T follicular helper cell (primary cell): Measurements from ENCODE around the gene PIAS2.
"Not testable (repeated sequence)": the region's sequence is repeated elsewhere in the genome, so short reads cannot be mapped to it uniquely, and the experiment has no call there.

ENCODE experiments used
- DNase-seq: peaks from one replicate; pipeline ENCODE4 v3.0.0-alpha.2; 2020; ENCODE audit warnings: low read depth
- total RNA-seq, 2 experiments: gene quantifications; one replicate each; lab custom pipeline; 2026; lab: John Stamatoyannopoulos, UW

PIAS2 gene
- 28.4 to 38.2 reads per million in 2 experiments for total RNA-seq

- DNase-seq = peak; percentile 57
Measured at GRCh38 chr18:46917108-46917802, at the start of gene PIAS2, which contains the start of gene KATNAL2. Gene PIAS2, minus strand, starts transcription at chr18:46917507. Its CDS starts 162 bp downstream, at chr18:46917345. Gene KATNAL2, plus strand, starts transcription at chr18:46917602. Its CDS starts 29,271 bp downstream, at chr18:46946873.

GRCh38 chr18:46966266-46966665 lies 49.0 kb upstream of the PIAS2 start:
- DNase-seq = not testable (repeated sequence)

- not testable (repeated sequence) for DNase-seq
Measured at GRCh38 chr18:46964579-46965293, 47.4 kb upstream of the PIAS2 start.

GRCh38 chr18:46963656-46964578 lies 46.6 kb upstream of the PIAS2 start:
- DNase-seq = not testable (repeated sequence)

- DNase-seq = no peak
Measured at GRCh38 chr18:46958209-46958608, 40.9 kb upstream of the PIAS2 start.

- DNase-seq = no peak
Measured at GRCh38 chr18:46953195-46953594, 35.9 kb upstream of the PIAS2 start.

GRCh38 chr18:46950064-46950656 lies 32.9 kb upstream of the PIAS2 start:
- DNase-seq = no peak

GRCh38 chr18:46946656-46947282 lies 29.5 kb upstream of the PIAS2 start:
- peak; percentile 24 for DNase-seq

- no peak for DNase-seq
Measured at GRCh38 chr18:46942646-46943045, 25.3 kb upstream of the PIAS2 start.

- no peak for DNase-seq
Measured at GRCh38 chr18:46939998-46940571, 22.8 kb upstream of the PIAS2 start.

GRCh38 chr18:46939337-46939963 lies 22.1 kb upstream of the PIAS2 start:
- no peak for DNase-seq

GRCh38 chr18:46920653-46921052 lies 3.3 kb upstream of the PIAS2 start:
- DNase-seq = no peak

- no peak for DNase-seq
Measured at GRCh38 chr18:46920067-46920466, 2.8 kb upstream of the PIAS2 start.

GRCh38 chr18:46917803-46918600 lies 695 bp upstream of the PIAS2 start:
- no peak for DNase-seq

GRCh38 chr18:46916551-46917107 lies 678 bp downstream of the PIAS2 start:
- DNase-seq = peak; percentile 14

- no peak for DNase-seq
Measured at GRCh38 chr18:46915800-46916550, 1.3 kb downstream of the PIAS2 start.

GRCh38 chr18:46910856-46911255 lies 6.5 kb downstream of the PIAS2 start:
- no peak for DNase-seq

GRCh38 chr18:46909497-46909896 lies 7.8 kb downstream of the PIAS2 start:
- no peak for DNase-seq
